ENCODE data around the gene FOXO1.

DNA sequence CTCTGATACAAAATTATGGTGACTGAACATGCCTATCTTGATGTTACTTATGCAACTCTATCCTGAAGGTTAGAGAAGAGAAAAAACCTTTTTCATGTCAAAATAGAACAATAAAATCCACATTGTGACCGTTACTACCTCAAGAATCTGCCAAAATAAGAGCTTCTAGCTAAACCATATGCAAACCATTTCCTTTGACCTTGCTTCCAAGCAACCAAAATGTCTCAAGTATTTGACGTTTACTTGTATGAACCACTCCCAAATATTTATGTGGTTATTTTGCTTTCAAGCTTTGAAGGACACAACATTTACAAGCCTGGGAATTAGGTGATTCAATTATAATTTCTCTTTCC lies 13.9 kb downstream of the FOXO1 start:
- TF ChIP-seq SMAD4 (CRISPR knock-in tag; conservative IDR thresholded peaks at IDR 0.05) (no peak), ZNF146 (CRISPR knock-in tag; IDR thresholded peaks at IDR 0.05; ENCODE audit: unreplicated experiment) (no peak), ZNF280B (CRISPR knock-in tag; IDR thresholded peaks at IDR 0.05) (no peak), POLR2A (conservative IDR thresholded peaks at IDR 0.05) (no peak), MAFK (IDR thresholded peaks at IDR 0.05; ENCODE audit: low read length) (no peak), BRCA1 (IDR thresholded peaks at IDR 0.05) (no peak), BRCA1 (CRISPR knock-in tag; IDR thresholded peaks at IDR 0.05) (no peak)
